Measurements from ENCODE around the gene ATXN7L2. TPM values are rescaled to one million over a fixed set of nuclear protein-coding genes. Genes with fewer than 3 reads are reported as not detected.

The ATXN7L2 gene
- total and polyA plus RNA-seq, 10 of the 15 experiments (the other 5 are each of a cell fraction or from before 2014, with no cell fraction given): 0.27 to 7.4 (median 4.9) TPM

DNA sequence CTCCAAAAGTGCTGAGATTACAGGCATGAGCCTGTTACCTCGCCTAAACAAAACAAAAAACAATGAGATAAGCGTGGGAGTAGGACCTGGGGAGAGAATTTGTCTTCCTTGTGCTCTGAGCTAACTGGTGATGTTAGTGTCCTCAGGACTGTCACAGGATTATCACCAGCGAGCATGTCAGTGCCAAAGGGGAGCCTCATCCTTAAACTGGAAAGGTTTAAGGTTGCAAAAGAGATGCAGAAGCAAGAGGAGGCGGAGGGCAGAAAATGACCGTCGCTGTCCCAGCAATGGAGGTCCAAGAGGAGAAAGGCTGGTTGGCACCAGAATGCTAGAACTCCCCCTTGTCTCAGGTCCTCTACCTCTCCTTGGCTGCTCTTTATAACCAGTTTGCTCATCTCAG is 13.5 kb upstream of the ATXN7L2 start:
- H3K27ac ChIP-seq (ENCODE audit: control insufficient read depth, insufficient read depth): no peak overlapping the region
- BruUV-seq (replicated peaks): no TSS peak
- intact Hi-C loops (cut with micrococcal nuclease; ENCODE audit: unreplicated experiment): no loop called here
- ChIA-PET CTCF (interaction anchor here (1.5 kb wide), 1 partner anchor 69 kb away, joined by 5 read pairs; no protein-coding TSS in a partner anchor), RAD21 (ENCODE audit: unreplicated experiment) (no interaction called here), POLR2A (interaction anchor here (0.6 kb wide), 1 partner anchor 13 kb away, joined by 3 read pairs; no protein-coding TSS in a partner anchor), SMC1A (ENCODE audit: uncharacterized antibody, unreplicated experiment) (interaction anchor here (0.9 kb wide), 1 partner anchor 16 kb away, joined by 3 read pairs; no protein-coding TSS in a partner anchor)
- DNase-seq (ENCODE audit: low read depth, low spot score) (no peak), ATAC-seq (no peak), FAIRE-seq (no peak)
- H3K4me2 ChIP-seq (ENCODE audit: control insufficient read depth, insufficient read depth): no peak overlapping the region
- H2AFZ ChIP-seq (ENCODE audit: control insufficient read depth, low read depth, low read length): no peak overlapping the region
- no peaks in the 10 kb centered on the region for H3K36me3 ChIP-seq (ENCODE audit: control insufficient read depth in 2 of 2, insufficient read depth in 2 of 2, low read length in 1 of 2)
- H3K79me2 ChIP-seq (ENCODE audit: control insufficient read depth, insufficient read depth, low read length): no peaks in the 10 kb centered on the region
- H3K4me1 ChIP-seq (ENCODE audit: control insufficient read depth, insufficient read depth, low read length): no peaks in the 10 kb centered on the region
- no peaks in the 10 kb centered on the region for H4K20me1 ChIP-seq (ENCODE audit: control insufficient read depth, insufficient read depth)
- TF ChIP-seq RAD51 (IDR thresholded peaks at IDR 0.05) (no peak), WRNIP1 (IDR thresholded peaks at IDR 0.05; ENCODE audit: borderline replicate concordance, low read depth, low read length) (no peak), BMI1 (IDR thresholded peaks at IDR 0.05; ENCODE audit: borderline replicate concordance) (no peak), TARDBP (IDR thresholded peaks at IDR 0.05; ENCODE audit: borderline replicate concordance) (no peak), NFXL1 (IDR thresholded peaks at IDR 0.05; ENCODE audit: borderline replicate concordance) (no peak), NRF1 (conservative IDR thresholded peaks at IDR 0.05; ENCODE audit: low read depth, low read length) (no peak), ZNF384 (IDR thresholded peaks at IDR 0.05; ENCODE audit: borderline replicate concordance, low read depth, low read length) (no peak), CREM (IDR thresholded peaks at IDR 0.05; ENCODE audit: low read depth) (no peak), PAX5 (IDR thresholded peaks at IDR 0.05; ENCODE audit: borderline replicate concordance, low read depth, low read length) (no peak), FOXM1 (IDR thresholded peaks at IDR 0.05; ENCODE audit: low read depth, low read length) (no peak), STAT3 (IDR thresholded peaks at IDR 0.05; ENCODE audit: low read depth, low read length) (no peak), BRCA1 (IDR thresholded peaks at IDR 0.05; ENCODE audit: low read depth, low read length) (no peak), STAT1 (conservative IDR thresholded peaks at IDR 0.05) (no peak), RCOR1 (conservative IDR thresholded peaks at IDR 0.05; ENCODE audit: low read depth, low read length) (no peak)
- TF ChIP-seq, protein P1, sequence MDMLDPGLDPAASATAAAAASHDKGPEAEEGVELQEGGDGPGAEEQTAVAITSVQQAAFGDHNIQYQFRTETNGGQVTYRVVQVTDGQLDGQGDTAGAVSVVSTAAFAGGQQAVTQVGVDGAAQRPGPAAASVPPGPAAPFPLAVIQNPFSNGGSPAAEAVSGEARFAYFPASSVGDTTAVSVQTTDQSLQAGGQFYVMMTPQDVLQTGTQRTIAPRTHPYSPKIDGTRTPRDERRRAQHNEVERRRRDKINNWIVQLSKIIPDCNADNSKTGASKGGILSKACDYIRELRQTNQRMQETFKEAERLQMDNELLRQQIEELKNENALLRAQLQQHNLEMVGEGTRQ (IDR thresholded peaks at IDR 0.05; ENCODE audit: borderline replicate concordance, low read depth, low read length): no peak
- TF ChIP-seq, protein P2, sequence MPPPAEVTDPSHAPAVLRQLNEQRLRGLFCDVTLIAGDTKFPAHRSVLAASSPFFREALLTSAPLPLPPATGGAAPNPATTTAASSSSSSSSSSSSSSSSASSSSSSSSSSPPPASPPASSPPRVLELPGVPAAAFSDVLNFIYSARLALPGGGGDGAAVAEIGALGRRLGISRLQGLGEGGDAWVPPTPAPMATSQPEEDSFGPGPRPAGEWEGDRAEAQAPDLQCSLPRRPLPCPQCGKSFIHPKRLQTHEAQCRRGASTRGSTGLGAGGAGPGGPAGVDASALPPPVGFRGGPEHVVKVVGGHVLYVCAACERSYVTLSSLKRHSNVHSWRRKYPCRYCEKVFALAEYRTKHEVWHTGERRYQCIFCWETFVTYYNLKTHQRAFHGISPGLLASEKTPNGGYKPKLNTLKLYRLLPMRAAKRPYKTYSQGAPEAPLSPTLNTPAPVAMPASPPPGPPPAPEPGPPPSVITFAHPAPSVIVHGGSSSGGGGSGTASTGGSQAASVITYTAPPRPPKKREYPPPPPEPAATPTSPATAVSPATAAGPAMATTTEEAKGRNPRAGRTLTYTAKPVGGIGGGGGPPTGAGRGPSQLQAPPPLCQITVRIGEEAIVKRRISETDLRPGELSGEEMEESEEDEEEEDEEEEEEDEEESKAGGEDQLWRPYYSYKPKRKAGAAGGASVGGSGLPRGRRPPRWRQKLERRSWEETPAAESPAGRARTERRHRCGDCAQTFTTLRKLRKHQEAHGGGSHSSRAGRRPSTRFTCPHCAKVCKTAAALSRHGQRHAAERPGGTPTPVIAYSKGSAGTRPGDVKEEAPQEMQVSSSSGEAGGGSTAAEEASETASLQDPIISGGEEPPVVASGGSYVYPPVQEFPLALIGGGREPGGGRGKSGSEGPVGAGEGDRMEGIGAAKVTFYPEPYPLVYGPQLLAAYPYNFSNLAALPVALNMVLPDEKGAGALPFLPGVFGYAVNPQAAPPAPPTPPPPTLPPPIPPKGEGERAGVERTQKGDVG (CRISPR knock-in tag; IDR thresholded peaks at IDR 0.05): no peak
- TF ChIP-seq, protein P3, sequence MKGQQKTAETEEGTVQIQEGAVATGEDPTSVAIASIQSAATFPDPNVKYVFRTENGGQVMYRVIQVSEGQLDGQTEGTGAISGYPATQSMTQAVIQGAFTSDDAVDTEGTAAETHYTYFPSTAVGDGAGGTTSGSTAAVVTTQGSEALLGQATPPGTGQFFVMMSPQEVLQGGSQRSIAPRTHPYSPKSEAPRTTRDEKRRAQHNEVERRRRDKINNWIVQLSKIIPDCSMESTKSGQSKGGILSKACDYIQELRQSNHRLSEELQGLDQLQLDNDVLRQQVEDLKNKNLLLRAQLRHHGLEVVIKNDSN (IDR thresholded peaks at IDR 0.05; ENCODE audit: borderline replicate concordance, extremely low read length, insufficient read depth, low read depth, low read length): no peak
- peaks cover 2 to 4% of the 10 kb centered on the region in 2 experiments; a peak in 3 of 4 replicates for H3K27me3 ChIP-seq (replicated peaks in 1 of 2; ENCODE audit: control insufficient read depth in 2 of 2, insufficient read depth in 2 of 2, low read length in 1 of 2)
- in situ Hi-C loops (cut with MboI): no loop called here
- H3K4me3 ChIP-seq: no peak overlapping the region
- whole genome bisulfite sequencing (ENCODE audit: insufficient coverage, insufficient replicate concordance, low lambda C conversion rate, missing lambda C conversion rate): 5% methylated on average over 6 of the region's 6 CpGs
- H3K9me3 ChIP-seq (replicated peaks; ENCODE audit: control insufficient read depth, insufficient read depth, low read length): no peaks in the 10 kb centered on the region
- H3K9ac ChIP-seq (ENCODE audit: control insufficient read depth, insufficient read depth, low read length): no peak overlapping the region

All from GM12878 (cell line).